Adipocyte (in vitro differentiated cells): ENCODE data around the gene SLCO4A1.
"Not testable (repeated sequence)": the region's sequence is repeated elsewhere in the genome, so short reads cannot be mapped to it uniquely, and the experiment has no call there.

Source experiments
- DNase-seq: peaks from one replicate; pipeline ENCODE4 v3.0.0-alpha.2; 2015; ENCODE audit warnings: low read depth
- H3K27me3 ChIP-seq: replicated peaks from 2 replicates; pipeline ENCODE4 v1.7.0; 2013; ENCODE audit warnings: mild to moderate bottlenecking, low read length, moderate library complexity; ENCODE audit not compliant: control insufficient read depth, insufficient read depth
- H3K36me3 ChIP-seq: 2 replicates; pipeline ENCODE4 v1.7.0; 2013; ENCODE audit warnings: low read length, mild to moderate bottlenecking, moderate library complexity; ENCODE audit not compliant: control insufficient read depth, insufficient read depth, severe bottlenecking
- H3K4me1 ChIP-seq: 2 replicates; pipeline ENCODE4 v1.7.0; 2013; ENCODE audit warnings: mild to moderate bottlenecking, low read length, moderate library complexity; ENCODE audit not compliant: control insufficient read depth, insufficient read depth
- H3K4me3 ChIP-seq: 2 replicates; pipeline ENCODE4 v1.7.0; 2013; ENCODE audit warnings: mild to moderate bottlenecking, low read length, moderate library complexity
- H3K9ac ChIP-seq: 2 replicates; pipeline ENCODE4 v1.7.0; 2013; ENCODE audit warnings: mild to moderate bottlenecking, low read length, moderate library complexity
- H3K9me3 ChIP-seq: 2 replicates; pipeline ENCODE4 v1.7.0; 2013; ENCODE audit warnings: mild to moderate bottlenecking, low read length, moderate library complexity; ENCODE audit not compliant: control insufficient read depth

Gene SLCO4A1

GRCh38 chr20:62675156-62675876, 33.0 kb downstream of the SLCO4A1 start:
- Histone ChIP-seq H3K4me1 (peaks cover 15% of the 10 kb centered on the region), H3K27me3 (peaks cover 7% of the 10 kb centered on the region), H3K36me3 (no peaks in the 10 kb centered on the region)

GRCh38 chr20:62675877-62676260, 33.6 kb downstream of the SLCO4A1 start:
- Histone ChIP-seq H3K36me3 (no peaks in the 10 kb centered on the region), H3K9me3 (peaks cover 8% of the 10 kb centered on the region), H3K27me3 (peaks cover 7% of the 10 kb centered on the region), H3K9ac (no peak overlapping the region), H3K4me1 (peaks cover 15% of the 10 kb centered on the region), H3K4me3 (no peak overlapping the region)
- DNase-seq = no peak

More at GRCh38 chr20:62675156-62675876, 33.0 kb downstream of the SLCO4A1 start:
- Histone ChIP-seq H3K9me3 (peaks cover 7% of the 10 kb centered on the region), H3K4me3 (no peak overlapping the region), H3K9ac (no peak overlapping the region)
- peak; percentile 16 for DNase-seq

- Histone ChIP-seq H3K9me3 (peaks cover 8% of the 10 kb centered on the region), H3K4me1 (peaks cover 15% of the 10 kb centered on the region), H3K27me3 (peaks cover 10% of the 10 kb centered on the region), H3K4me3 (no peak overlapping the region), H3K36me3 (no peaks in the 10 kb centered on the region), H3K9ac (no peak overlapping the region)
- DNase-seq = no peak
These were observed 34.7 kb downstream of the SLCO4A1 start for GRCh38 chr20:62676976-62677375.

DNA sequence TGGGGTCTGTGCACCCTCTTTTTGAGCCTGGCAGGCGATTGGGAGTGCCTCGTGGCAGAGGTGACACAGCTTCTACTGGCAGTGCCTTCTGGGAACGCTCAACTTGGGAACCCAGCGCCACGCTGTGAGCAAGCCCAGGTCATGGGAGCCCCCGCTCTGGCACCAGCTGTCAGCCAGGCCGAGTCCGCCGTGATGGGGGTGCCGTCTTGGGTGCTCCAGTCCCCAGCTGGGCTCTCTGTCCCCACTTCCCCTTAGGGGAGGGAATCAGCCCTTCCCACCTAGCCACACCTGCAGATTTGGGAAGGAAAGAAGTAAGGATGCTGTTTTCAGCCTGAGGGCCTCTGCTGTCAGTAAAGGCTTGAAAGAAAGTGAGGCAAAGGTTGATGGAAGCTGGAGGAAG, 35.4 kb downstream of the SLCO4A1 start:
- H3K36me3 ChIP-seq = no peaks in the 10 kb centered on the region
- H3K4me1 ChIP-seq = peaks cover 15% of the 10 kb centered on the region
- no peak for DNase-seq
- H3K9me3 ChIP-seq = peaks cover 8% of the 10 kb centered on the region
- H3K27me3 ChIP-seq = peaks cover 17% of the 10 kb centered on the region
- H3K9ac ChIP-seq = no peak overlapping the region
- no peak overlapping the region for H3K4me3 ChIP-seq

DNA sequence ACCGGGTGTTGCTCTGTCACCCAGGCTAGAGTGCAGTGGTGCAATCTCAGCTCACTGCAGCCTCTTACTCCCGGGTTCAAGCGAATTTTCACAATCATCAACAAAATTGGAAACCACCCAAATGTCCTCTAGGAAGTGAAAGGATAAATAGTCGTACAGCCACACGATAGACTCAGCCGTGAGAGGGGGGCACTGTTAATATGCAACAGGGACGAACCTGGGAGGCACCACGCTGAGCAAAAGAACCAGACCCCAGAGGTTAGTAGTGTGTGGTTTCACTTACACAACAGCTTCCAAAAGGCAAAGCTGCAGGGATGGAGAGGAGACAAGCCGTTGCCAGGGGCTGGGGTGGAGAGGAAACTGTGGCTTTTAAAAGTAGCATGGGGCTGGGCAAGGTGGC, 36.2 kb downstream of the SLCO4A1 start:
- no peak for DNase-seq
- peaks cover 24% of the 10 kb centered on the region for H3K27me3 ChIP-seq
- H3K4me1 ChIP-seq = peaks cover 15% of the 10 kb centered on the region
- H3K4me3 ChIP-seq = no peak overlapping the region
- H3K9ac ChIP-seq = no peak overlapping the region
- no peaks in the 10 kb centered on the region for H3K36me3 ChIP-seq
- peaks cover 8% of the 10 kb centered on the region for H3K9me3 ChIP-seq

DNA sequence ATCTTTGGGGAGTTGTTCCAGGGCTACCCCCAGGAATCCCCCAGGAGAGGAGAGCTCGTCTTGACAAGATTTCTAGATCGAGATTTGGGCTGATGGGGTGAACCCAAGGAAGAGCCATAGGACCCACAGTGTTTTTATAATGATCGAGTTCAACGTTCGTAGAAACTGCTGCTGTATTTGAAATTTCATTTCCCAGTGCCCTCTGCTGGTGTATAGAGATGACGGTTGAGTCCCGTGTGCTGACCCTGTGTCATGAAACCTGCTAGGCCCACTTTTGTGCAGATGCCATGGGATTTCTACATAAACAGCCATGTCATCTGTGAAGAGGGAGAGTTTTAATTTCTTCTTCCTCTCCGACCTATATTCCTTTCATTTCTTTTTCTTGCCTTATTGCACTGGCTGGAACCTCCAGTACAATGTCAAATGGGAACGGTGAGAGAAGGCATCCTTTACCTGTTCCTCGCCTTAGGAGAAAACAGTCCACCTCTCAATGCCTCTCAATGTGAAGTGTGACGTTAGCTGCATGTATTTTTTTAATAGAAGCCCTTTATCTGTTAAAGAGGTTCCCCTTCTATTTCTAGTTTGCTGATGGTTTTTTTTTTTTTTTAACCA, 37.8 kb downstream of the SLCO4A1 start:
- Histone ChIP-seq H3K9me3 (peaks cover 8% of the 10 kb centered on the region), H3K9ac (no peak overlapping the region), H3K27me3 (peaks cover 31% of the 10 kb centered on the region), H3K4me3 (no peak overlapping the region), H3K4me1 (peaks cover 15% of the 10 kb centered on the region), H3K36me3 (no peaks in the 10 kb centered on the region)
- no peak for DNase-seq

GRCh38 chr20:62682912-62683517, 40.7 kb downstream of the SLCO4A1 start:
- H3K27me3 ChIP-seq = peaks cover 45% of the 10 kb centered on the region
- no peak overlapping the region for H3K4me3 ChIP-seq
- peaks cover 8% of the 10 kb centered on the region for H3K9me3 ChIP-seq
- H3K4me1 ChIP-seq = peaks cover 7% of the 10 kb centered on the region
- no peak overlapping the region for H3K9ac ChIP-seq
- H3K36me3 ChIP-seq = no peaks in the 10 kb centered on the region
- no peak for DNase-seq

GRCh38 chr20:62683660-62684322, 41.5 kb downstream of the SLCO4A1 start:
- H3K36me3 ChIP-seq, H3K9ac ChIP-seq, DNase-seq, H3K4me3 ChIP-seq, H3K9me3 ChIP-seq, H3K4me1 ChIP-seq: not testable (repeated sequence)
- peaks cover 49% of the 10 kb centered on the region for H3K27me3 ChIP-seq

DNA sequence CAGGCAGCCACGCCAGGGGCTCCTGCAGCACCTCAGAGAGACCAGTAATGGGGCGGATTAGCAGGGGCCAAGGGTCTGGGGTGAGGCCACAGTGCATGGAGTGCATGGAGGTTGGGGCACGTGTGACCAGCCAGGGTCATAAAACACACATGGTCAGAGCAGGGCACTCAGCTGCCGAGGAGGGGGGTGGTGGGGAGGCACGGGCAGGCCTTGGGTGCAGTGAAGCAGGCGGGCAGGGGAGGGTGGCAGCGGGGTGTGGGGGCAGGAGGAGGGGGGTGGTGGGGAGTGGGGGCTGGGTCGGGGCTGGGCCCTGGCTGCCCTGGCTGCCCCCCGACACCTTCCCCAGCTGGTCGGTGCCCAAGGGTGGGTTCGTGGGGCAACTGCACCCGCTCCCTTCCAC, 42.7 kb downstream of the SLCO4A1 start:
- Histone ChIP-seq H3K4me1 (no peaks in the 10 kb centered on the region), H3K36me3 (no peaks in the 10 kb centered on the region), H3K9me3 (peaks cover 4% of the 10 kb centered on the region), H3K9ac (no peak overlapping the region), H3K27me3 (peaks cover 49% of the 10 kb centered on the region), H3K4me3 (no peak overlapping the region)
- DNase-seq = no peak

- H3K4me1 ChIP-seq = no peaks in the 10 kb centered on the region
- peaks cover 52% of the 10 kb centered on the region for H3K27me3 ChIP-seq
These were observed 43.7 kb downstream of the SLCO4A1 start for GRCh38 chr20:62685781-62686555.

More at GRCh38 chr20:62685781-62686555, 43.7 kb downstream of the SLCO4A1 start:
- Histone ChIP-seq H3K4me3 (no peak overlapping the region), H3K9me3 (no peaks in the 10 kb centered on the region), H3K9ac (no peak overlapping the region), H3K36me3 (no peaks in the 10 kb centered on the region)
- DNase-seq = no peak
